IPS-NIHi11 (cell line): ENCODE results near the gene DDX51.
A peak's percentile ranks its signal among the peaks of the same experiment; 100 is the strongest.

ENCODE experiments used
- DNase-seq: peaks from one replicate; pipeline ENCODE4 v3.0.0; 2012; ENCODE audit warnings: mixed read lengths, low spot score

The DDX51 gene

GRCh38 chr12:132144115-132144809 lies at the start of gene DDX51, which contains the start of gene NOC4L:
DDX51 (minus strand) TSS chr12:132144319; CDS start chr12:132144296, 23 bp downstream.
NOC4L (plus strand) TSS chr12:132144457; CDS start chr12:132144489, 32 bp downstream.
- DNase-seq: peak; percentile 99

- DNase-seq: peak; percentile 66
Observed at GRCh38 chr12:132191715-132192553, 47.8 kb upstream of the DDX51 start.

GRCh38 chr12:132190834-132191500 lies 46.8 kb upstream of the DDX51 start:
- DNase-seq: no peak

GRCh38 chr12:132190012-132190755 lies 46.1 kb upstream of the DDX51 start:
- peak; percentile 80 for DNase-seq

- peak; percentile 91 for DNase-seq
Observed at GRCh38 chr12:132189378-132190011, 45.4 kb upstream of the DDX51 start.

- no peak for DNase-seq
Observed at GRCh38 chr12:132188916-132189325, 44.8 kb upstream of the DDX51 start.

- no peak for DNase-seq
Observed at GRCh38 chr12:132188451-132188901, 44.4 kb upstream of the DDX51 start.

- no peak for DNase-seq
Observed at GRCh38 chr12:132187646-132188450, 43.7 kb upstream of the DDX51 start.

- no peak for DNase-seq
Observed at GRCh38 chr12:132186857-132187620, 42.9 kb upstream of the DDX51 start.

GRCh38 chr12:132186208-132186856 lies 42.2 kb upstream of the DDX51 start:
- no peak for DNase-seq

- DNase-seq: no peak
Observed at GRCh38 chr12:132185705-132186104, 41.6 kb upstream of the DDX51 start.

GRCh38 chr12:132182711-132183365 lies 38.7 kb upstream of the DDX51 start:
- no peak for DNase-seq

GRCh38 chr12:132182206-132182710 lies 38.1 kb upstream of the DDX51 start:
- no peak for DNase-seq

GRCh38 chr12:132181570-132182200 lies 37.6 kb upstream of the DDX51 start:
- DNase-seq: no peak

- DNase-seq: no peak
Observed at GRCh38 chr12:132180648-132181546, 36.8 kb upstream of the DDX51 start.

GRCh38 chr12:132179431-132180362 lies 35.6 kb upstream of the DDX51 start:
- DNase-seq: no peak
